Measurements from ENCODE around the gene CCBE1.

The CCBE1 gene

GRCh38 chr18:59694824-59695223 lies 2.4 kb downstream of the CCBE1 start:
- TF ChIP-seq TAF1 (IDR thresholded peaks at IDR 0.05; ENCODE audit: borderline replicate concordance, insufficient read depth, low read length) (no peak), SIN3A (IDR thresholded peaks at IDR 0.05; ENCODE audit: borderline replicate concordance, insufficient read depth, low read length) (no peak), FOXP2 (optimal IDR thresholded peaks at IDR 0.05; ENCODE audit: borderline replicate concordance, extremely low read depth, extremely low read length, insufficient read depth) (no peak), POLR2AphosphoS5 (IDR thresholded peaks at IDR 0.05; ENCODE audit: low read depth, low read length) (no peak), REST (IDR thresholded peaks at IDR 0.05; ENCODE audit: insufficient read depth in 1 of 2, low read depth in 2 of 2, low read length in 2 of 2) (no peak)

GRCh38 chr18:59691996-59692395 lies 5.2 kb downstream of the CCBE1 start:
- no peak for TF ChIP-seq TAF1 (IDR thresholded peaks at IDR 0.05; ENCODE audit: borderline replicate concordance, insufficient read depth, low read length)

GRCh38 chr18:59690996-59691395 lies 6.2 kb downstream of the CCBE1 start:
- TF ChIP-seq POLR2AphosphoS5 (IDR thresholded peaks at IDR 0.05; ENCODE audit: low read depth, low read length) (no peak), FOXP2 (optimal IDR thresholded peaks at IDR 0.05; ENCODE audit: borderline replicate concordance, extremely low read depth, extremely low read length, insufficient read depth) (no peak), TAF1 (IDR thresholded peaks at IDR 0.05; ENCODE audit: borderline replicate concordance, insufficient read depth, low read length) (no peak), REST (IDR thresholded peaks at IDR 0.05; ENCODE audit: insufficient read depth in 1 of 2, low read depth in 2 of 2, low read length in 2 of 2) (no peak), SIN3A (IDR thresholded peaks at IDR 0.05; ENCODE audit: borderline replicate concordance, insufficient read depth, low read length) (no peak)

- no peak for TF ChIP-seq REST (IDR thresholded peaks at IDR 0.05; ENCODE audit: insufficient read depth in 1 of 2, low read depth in 2 of 2, low read length in 2 of 2)
- TF ChIP-seq POLR2AphosphoS5 (IDR thresholded peaks at IDR 0.05; ENCODE audit: low read depth, low read length): no peak
- TF ChIP-seq FOXP2 (optimal IDR thresholded peaks at IDR 0.05; ENCODE audit: borderline replicate concordance, extremely low read depth, extremely low read length, insufficient read depth): no peak
- TF ChIP-seq SIN3A (IDR thresholded peaks at IDR 0.05; ENCODE audit: borderline replicate concordance, insufficient read depth, low read length): no peak
- TF ChIP-seq TAF1 (IDR thresholded peaks at IDR 0.05; ENCODE audit: borderline replicate concordance, insufficient read depth, low read length): no peak
Measured at GRCh38 chr18:59690186-59690982, 6.8 kb downstream of the CCBE1 start.

- no peak for TF ChIP-seq TAF1 (IDR thresholded peaks at IDR 0.05; ENCODE audit: borderline replicate concordance, insufficient read depth, low read length)
- TF ChIP-seq FOXP2 (optimal IDR thresholded peaks at IDR 0.05; ENCODE audit: borderline replicate concordance, extremely low read depth, extremely low read length, insufficient read depth): no peak
- TF ChIP-seq REST (IDR thresholded peaks at IDR 0.05; ENCODE audit: insufficient read depth in 1 of 2, low read depth in 2 of 2, low read length in 2 of 2): no peak
- TF ChIP-seq SIN3A (IDR thresholded peaks at IDR 0.05; ENCODE audit: borderline replicate concordance, insufficient read depth, low read length): no peak
- TF ChIP-seq POLR2AphosphoS5 (IDR thresholded peaks at IDR 0.05; ENCODE audit: low read depth, low read length): no peak
Measured at GRCh38 chr18:59689756-59690155, 7.5 kb downstream of the CCBE1 start.

All from PFSK-1 (cell line).